ENCODE results near the gene HOXA3. TPM values are rescaled to one million over a fixed set of nuclear protein-coding genes. Genes with fewer than 3 reads are reported as not detected.
A peak's percentile ranks its signal among the peaks of the same experiment; 100 is the strongest.

Gene HOXA3
- not detected for total RNA-seq

- H3K27ac Mint-ChIP-seq, result peak within 1 kb of the TSS in 1 of 2 donors; percentile 89
- ATAC-seq, result no peak
Observed at GRCh38 chr7:27151931-27152815, at the start of gene HOXA3. Gene HOXA3, minus strand, starts transcription at chr7:27152583. Its CDS starts 41,943 bp downstream, at chr7:27110640.

GRCh38 chr7:27201580-27202017 lies 49.2 kb upstream of the HOXA3 start:
- Mint-ChIP-seq H3K27ac (no peak overlapping the region), H3K9me3 (no peaks in the 10 kb centered on the region)
- no peak for ATAC-seq

More at GRCh38 chr7:27151931-27152815, at the start of gene HOXA3:
- DNase-seq (ENCODE audit: low spot score in 2 of 2), result no peak
- H3K36me3 Mint-ChIP-seq, result peaks cover 10 to 12% of the 10 kb centered on the region in 2 donors
- H3K9me3 Mint-ChIP-seq, result no peaks in the 10 kb centered on the region

GRCh38 chr7:27200761-27201579 lies 48.6 kb upstream of the HOXA3 start:
- Mint-ChIP-seq H3K27ac (no peak overlapping the region), H3K36me3 (peaks cover 0 to 20% of the 10 kb centered on the region in 2 donors), H3K9me3 (no peaks in the 10 kb centered on the region)
- DNase-seq (ENCODE audit: low spot score in 2 of 2) (peak in 1 of 2 donors; percentile 44), ATAC-seq (no peak)

More at GRCh38 chr7:27201580-27202017, 49.2 kb upstream of the HOXA3 start:
- peak in 1 of 2 donors; percentile 14 for DNase-seq (ENCODE audit: low spot score in 2 of 2)
- H3K36me3 Mint-ChIP-seq, result peaks cover 0 to 20% of the 10 kb centered on the region in 2 donors

- peak; percentile 29 to 75 for ATAC-seq
- peak within 1 kb of the TSS in 1 of 2 donors; percentile 93 for H3K27ac Mint-ChIP-seq
- H3K36me3 Mint-ChIP-seq, result peaks cover 0 to 20% of the 10 kb centered on the region in 2 donors
- H3K9me3 Mint-ChIP-seq, result no peaks in the 10 kb centered on the region
- DNase-seq (ENCODE audit: low spot score in 2 of 2), result peak in 1 of 2 donors; percentile 44
Observed at GRCh38 chr7:27199849-27200760, 47.7 kb upstream of the HOXA3 start, which contains the start of gene HOXA13. Gene HOXA13, minus strand, starts transcription at chr7:27200091. Its CDS starts 14 bp downstream, at chr7:27200077.

- ATAC-seq (no peak), DNase-seq (ENCODE audit: low spot score in 2 of 2) (peak in 1 of 2 donors; percentile 44)
- Mint-ChIP-seq H3K36me3 (peaks cover 0 to 19% of the 10 kb centered on the region in 2 donors), H3K9me3 (no peaks in the 10 kb centered on the region), H3K27ac (peak overlapping the region in 1 of 2 donors; percentile 93)
Observed at GRCh38 chr7:27198871-27199801, 46.8 kb upstream of the HOXA3 start.

GRCh38 chr7:27198138-27198841 lies 45.9 kb upstream of the HOXA3 start:
- H3K27ac Mint-ChIP-seq, result peak overlapping the region in 1 of 2 donors; percentile 51
- no peaks in the 10 kb centered on the region for H3K9me3 Mint-ChIP-seq
- ATAC-seq (no peak), DNase-seq (ENCODE audit: low spot score in 2 of 2) (peak in 1 of 2 donors; percentile 48)
- H3K36me3 Mint-ChIP-seq, result peaks cover 0 to 14% of the 10 kb centered on the region in 2 donors

GRCh38 chr7:27197137-27198042 lies 45.0 kb upstream of the HOXA3 start:
- Mint-ChIP-seq H3K36me3 (peaks cover 0 to 14% of the 10 kb centered on the region in 2 donors), H3K9me3 (no peaks in the 10 kb centered on the region), H3K27ac (no peak overlapping the region)
- DNase-seq (ENCODE audit: low spot score in 2 of 2) (no peak), ATAC-seq (no peak)

GRCh38 chr7:27196287-27196767 lies 43.9 kb upstream of the HOXA3 start:
- H3K36me3 Mint-ChIP-seq, result peaks cover 0 to 14% of the 10 kb centered on the region in 2 donors
- H3K27ac Mint-ChIP-seq, result no peak overlapping the region
- no peaks in the 10 kb centered on the region for H3K9me3 Mint-ChIP-seq
- peak in 1 of 2 donors; percentile 49 for ATAC-seq
- peak; percentile 53 to 84 for DNase-seq (ENCODE audit: low spot score in 2 of 2)

GRCh38 chr7:27194686-27195379 lies 42.5 kb upstream of the HOXA3 start:
- no peak for ATAC-seq
- DNase-seq (ENCODE audit: low spot score in 2 of 2), result no peak
- Mint-ChIP-seq H3K36me3 (peaks cover 0 to 13% of the 10 kb centered on the region in 2 donors), H3K27ac (no peak overlapping the region), H3K9me3 (no peaks in the 10 kb centered on the region)

- H3K9me3 Mint-ChIP-seq, result no peaks in the 10 kb centered on the region
- DNase-seq (ENCODE audit: low spot score in 2 of 2) (no peak), ATAC-seq (no peak)
- H3K27ac Mint-ChIP-seq, result no peak overlapping the region
- H3K36me3 Mint-ChIP-seq, result peaks cover 0 to 13% of the 10 kb centered on the region in 2 donors
Observed at GRCh38 chr7:27194002-27194352, 41.6 kb upstream of the HOXA3 start.

GRCh38 chr7:27193335-27194001 lies 41.1 kb upstream of the HOXA3 start:
- Mint-ChIP-seq H3K36me3 (peaks cover 0 to 14% of the 10 kb centered on the region in 2 donors), H3K9me3 (no peaks in the 10 kb centered on the region), H3K27ac (no peak overlapping the region)
- ATAC-seq (no peak), DNase-seq (ENCODE audit: low spot score in 2 of 2) (peak in 1 of 2 donors; percentile 39)

GRCh38 chr7:27192546-27193334 lies 40.4 kb upstream of the HOXA3 start:
- DNase-seq (ENCODE audit: low spot score in 2 of 2), result peak in 1 of 2 donors; percentile 28
- Mint-ChIP-seq H3K36me3 (peaks cover 0 to 11% of the 10 kb centered on the region in 2 donors), H3K27ac (no peak overlapping the region), H3K9me3 (no peaks in the 10 kb centered on the region)
- ATAC-seq, result peak in 1 of 2 donors; percentile 48

Data from activated naive CD4-positive, alpha-beta T cell treated with anti-CD3 and anti-CD28 coated beads, Interleukin-2, amount 50 U/mL, for 72 hours (primary cell).